Ovary (tissue), 9 donors: ENCODE data around the gene CHURC1. TPM values are rescaled to one million over a fixed set of nuclear protein-coding genes. Genes with fewer than 3 reads are reported as not detected.

Source experiments
- DNase-seq, 5 donors: peaks; one replicate each; pipeline ENCODE4 v3.0.0-alpha.2; 2019 to 2020
- H3K27ac ChIP-seq, 2 donors: fragments of 200-600 bp; one replicate each; pipeline versions ENCODE4 v1.5.1 to v1.8.0; 2019 to 2022
- H3K27me3 ChIP-seq: fragments of 200-600 bp; one replicate; pipeline ENCODE4 v1.8.0; 2022
- H3K36me3 ChIP-seq: fragments of 200-600 bp; sonication (generic); one replicate; pipeline ENCODE4 v1.5.1; 2019
- H3K4me1 ChIP-seq: one replicate; pipeline ENCODE4 v1.8.1; 2013; ENCODE audit warnings: mild to moderate bottlenecking, moderate library complexity; ENCODE audit not compliant: insufficient read depth
- H3K4me3 ChIP-seq: fragments of 200-600 bp; sonication (generic); one replicate; pipeline ENCODE4 v1.5.1; 2017
- H3K9me3 ChIP-seq, 2 donors: fragments of 200-600 bp in 1 of 2; sonication (generic) in 1 of 2; one replicate each; pipeline versions ENCODE4 v1.5.1 to v1.8.1; 2013 to 2019; ENCODE audit warnings: mild to moderate bottlenecking in 1 of 2, moderate library complexity in 1 of 2
- CTCF ChIP-seq, 3 donors: fragments of 450-650 bp in 2 of 3; fragments of 200-600 bp in 1 of 3; IDR thresholded peaks; one replicate each; pipeline versions ENCODE4 v1.5.1 to v1.8.0; 2016 to 2022; ENCODE audit warnings: antibody characterized with exemption in 3 of 3, mild to moderate bottlenecking in 1 of 3
- EP300 ChIP-seq: sonication (generic); formaldehyde crosslinking; IDR thresholded peaks from one replicate; pipeline ENCODE4 v1.6.1; 2017; ENCODE audit warnings: antibody characterized with exemption
- POLR2A ChIP-seq: fragments of 450-650 bp; IDR thresholded peaks from one replicate; pipeline ENCODE4 v1.6.1; 2017; ENCODE audit warnings: antibody characterized with exemption, mild to moderate bottlenecking, moderate library complexity
- WGBS, 3 donors: extraction: QIAGEN DNeasy Blood & Tissue Kit in 1 of 3; methylation state at CpG; one replicate each; pipeline versions ENCODE4 v1.1.5 to v1.1.7; 2013 to 2017; 5-methylcytosine and 5-hydroxymethylcytosine counted together
- intact Hi-C, 4 donors: fragments of 100-400 bp; cut with DNase I; formaldehyde crosslinking; loops; one replicate each; pipeline versions ENCODE4 v1.11.0 to v1.15.1; 2022 to 2023
- polyA plus RNA-seq, 2 donors: library from polyadenylated mRNA; stranded (reverse); fragments of 200-250 nt in 1 of 2; fragments of 350-450 nt in 1 of 2; fragmentation: Illumina TruSeq in 1 of 2; extraction: RNeasy Lipid Tissue Mini Kit (QIAGEN cat#74804) in 1 of 2; gene quantifications; one replicate each; pipeline ENCODE4 v1.2.3, GENCODE V29; 2013 to 2014
- total RNA-seq, 7 donors: library from RNA; depleted of rRNA in 2 of 7; stranded (reverse); fragments of >200 nt in 2 of 7; fragmentation: NEBNext Ultra II Directional in 3 of 7; extraction: Animal tissue kit (Norgen Biotek cat#: 25700) in 3 of 7; gene quantifications; one replicate each; pipeline versions ENCODE4 v1.1.0 to v1.2.4, GENCODE V29; 2016 to 2023
- donor health status: DM: no; HTN: no; CAD: no; lungs with moderate emphysema.
- donor health status: DM: no; HTN: no; CAD: no.
- donor health status: Bipolar disorder and iron deficiency.
- donor health status: DM: yes; HTN: yes; CAD: no.
- donor health status: DM: no; HTN: no; CAD: no.
- donor health status: DM: yes; HTN: yes; CAD: no.

The CHURC1 gene
- total and polyA plus RNA-seq, 9 donors, result 50.1 to 126 (median 66.8) TPM

- Histone ChIP-seq H3K9me3 (no peaks in the 10 kb centered on the region), H3K4me1 (peaks cover 4% of the 10 kb centered on the region), H3K27me3 (no peaks in the 10 kb centered on the region), H3K36me3 (no peaks in the 10 kb centered on the region), H3K4me3 (no peak overlapping the region), H3K27ac (no peak overlapping the region)
- intact Hi-C loops, result no loop called here
- no peak for DNase-seq
- TF ChIP-seq POLR2A (no peak), CTCF (IDR thresholded peaks at IDR 0.05) (no peak), EP300 (no peak)
- 70 to 76% (median 75%) methylated on average over 5 of the region's 5 CpGs for WGBS, 3 donors
Measured at GRCh38 chr14:64960762-64961276, 46.6 kb downstream of the CHURC1 start.

- Histone ChIP-seq H3K27me3 (no peaks in the 10 kb centered on the region), H3K27ac (no peak overlapping the region), H3K9me3 (no peaks in the 10 kb centered on the region), H3K4me3 (no peak overlapping the region), H3K4me1 (peaks cover 4% of the 10 kb centered on the region), H3K36me3 (no peaks in the 10 kb centered on the region)
- TF ChIP-seq EP300 (no peak), CTCF (IDR thresholded peaks at IDR 0.05) (no peak), POLR2A (no peak)
- no peak for DNase-seq
- intact Hi-C loops, result no loop called here
- 64 to 79% (median 78%) methylated on average over 1 of the region's 1 CpG for WGBS, 3 donors
Measured at GRCh38 chr14:64963611-64964010, 49.4 kb downstream of the CHURC1 start.

GRCh38 chr14:64965356-64966000, 51.2 kb downstream of the CHURC1 start:
- Histone ChIP-seq H3K4me1 (peaks cover 4% of the 10 kb centered on the region), H3K9me3 (no peaks in the 10 kb centered on the region), H3K27ac (no peak overlapping the region), H3K4me3 (no peak overlapping the region), H3K36me3 (no peaks in the 10 kb centered on the region), H3K27me3 (no peaks in the 10 kb centered on the region)
- WGBS, 3 donors, result 39 to 55% (median 52%) methylated on average over 15 of the region's 15 CpGs
- TF ChIP-seq CTCF (IDR thresholded peaks at IDR 0.05) (no peak), EP300 (no peak), POLR2A (no peak)
- no peak for DNase-seq
- intact Hi-C loops, result no loop called here

DNA sequence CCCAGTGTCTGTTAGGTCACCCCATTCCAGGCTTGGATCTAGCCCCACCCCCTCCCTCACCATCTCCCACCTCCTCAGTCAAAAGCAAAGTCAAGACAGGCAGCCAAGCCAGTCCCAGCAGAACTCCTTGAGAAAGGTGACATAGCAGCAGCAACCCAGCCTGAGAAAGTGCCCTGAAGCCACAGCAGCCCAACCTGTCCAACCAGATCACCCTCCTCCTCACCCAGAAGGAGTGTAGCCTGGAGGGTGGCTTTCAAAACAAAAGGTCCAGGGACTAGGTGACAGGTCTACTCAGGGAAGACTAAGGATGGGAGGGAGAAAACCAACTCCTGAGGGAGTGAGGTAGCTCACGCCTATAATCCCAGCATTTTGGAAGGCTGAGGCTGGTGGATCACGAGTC, 52.7 kb downstream of the CHURC1 start:
- Histone ChIP-seq H3K36me3 (no peaks in the 10 kb centered on the region), H3K27me3 (no peaks in the 10 kb centered on the region), H3K9me3 (no peaks in the 10 kb centered on the region), H3K4me3 (no peak overlapping the region), H3K27ac (no peak overlapping the region), H3K4me1 (peaks cover 6% of the 10 kb centered on the region)
- intact Hi-C loops, result no loop called here
- TF ChIP-seq POLR2A (no peak), EP300 (no peak), CTCF (IDR thresholded peaks at IDR 0.05) (no peak)
- 48 to 98% (median 92%) methylated on average over 2 of the region's 2 CpGs for WGBS, 3 donors
- no peak for DNase-seq
